ENCODE measurements around the gene GAK. TPM values are rescaled to one million over a fixed set of nuclear protein-coding genes. Genes with fewer than 3 reads are reported as not detected.

Gene GAK
- total RNA-seq, 1 donor from 2014 or later = 86.9 TPM

GRCh38 chr4:857461-857860 lies 74.7 kb downstream of the GAK start:
- Mint-ChIP-seq H3K4me3 (ENCODE audit: unreplicated experiment) (no peak overlapping the region), H3K36me3 (ENCODE audit: low read depth, unreplicated experiment) (peaks cover 46% of the 10 kb centered on the region), H3K27ac (ENCODE audit: unreplicated experiment) (no peak overlapping the region), H3K9me3 (ENCODE audit: unreplicated experiment) (peaks cover 3% of the 10 kb centered on the region), H3K27me3 (ENCODE audit: low read depth, unreplicated experiment) (no peaks in the 10 kb centered on the region), H3K4me1 (ENCODE audit: low read depth, unreplicated experiment) (no peaks in the 10 kb centered on the region)
- TF ChIP-seq CTCF (IDR thresholded peaks at IDR 0.05; ENCODE audit: insufficient read depth, low read depth, low read length) = no peak
- TF ChIP-seq EZH2 (IDR thresholded peaks at IDR 0.05; ENCODE audit: insufficient read depth, low read length) = no peak
- Histone ChIP-seq H3K4me2 (ENCODE audit: low read length) (no peak overlapping the region), H3K9me3 (ENCODE audit: insufficient read depth, low read depth, low read length) (no peaks in the 10 kb centered on the region), H3K27me3 (ENCODE audit: insufficient read depth, low read length) (no peaks in the 10 kb centered on the region), H3K4me3 (ENCODE audit: insufficient read depth, low read depth, low read length) (no peak overlapping the region), H3K4me1 (ENCODE audit: insufficient read depth, low read length) (no peaks in the 10 kb centered on the region), H3K79me2 (ENCODE audit: insufficient read depth, low read length) (no peaks in the 10 kb centered on the region), H2AFZ (ENCODE audit: low read depth, low read length) (no peak overlapping the region), H3K9ac (ENCODE audit: low read length) (no peak overlapping the region), H3K27ac (ENCODE audit: low read depth, low read length) (no peak overlapping the region), H4K20me1 (ENCODE audit: insufficient read depth, low read length) (peaks cover 12% of the 10 kb centered on the region), H3K36me3 (ENCODE audit: insufficient read depth, low read length) (peaks cover 14% of the 10 kb centered on the region)
- no peak for FAIRE-seq
- DNase-seq (ENCODE audit: low read depth) = no peak

GRCh38 chr4:856225-856901 lies 75.8 kb downstream of the GAK start:
- Histone ChIP-seq H3K4me1 (ENCODE audit: insufficient read depth, low read length) (no peaks in the 10 kb centered on the region), H3K9ac (ENCODE audit: low read length) (no peak overlapping the region), H3K9me3 (ENCODE audit: insufficient read depth, low read depth, low read length) (no peaks in the 10 kb centered on the region), H3K36me3 (ENCODE audit: insufficient read depth, low read length) (peaks cover 14% of the 10 kb centered on the region), H3K4me2 (ENCODE audit: low read length) (no peak overlapping the region), H3K27ac (ENCODE audit: low read depth, low read length) (no peak overlapping the region), H3K27me3 (ENCODE audit: insufficient read depth, low read length) (no peaks in the 10 kb centered on the region), H3K4me3 (ENCODE audit: insufficient read depth, low read depth, low read length) (no peak overlapping the region), H2AFZ (ENCODE audit: low read depth, low read length) (no peak overlapping the region), H3K79me2 (ENCODE audit: insufficient read depth, low read length) (no peaks in the 10 kb centered on the region), H4K20me1 (ENCODE audit: insufficient read depth, low read length) (peaks cover 12% of the 10 kb centered on the region)
- TF ChIP-seq CTCF (IDR thresholded peaks at IDR 0.05; ENCODE audit: insufficient read depth, low read depth, low read length) = no peak
- peaks cover 3% of the 10 kb centered on the region for H3K9me3 Mint-ChIP-seq (ENCODE audit: unreplicated experiment)
- DNase-seq (ENCODE audit: low read depth) = no peak
- H3K4me3 Mint-ChIP-seq (ENCODE audit: unreplicated experiment) = no peak overlapping the region
- FAIRE-seq = no peak
- H3K4me1 Mint-ChIP-seq (ENCODE audit: low read depth, unreplicated experiment) = no peaks in the 10 kb centered on the region
- H3K27ac Mint-ChIP-seq (ENCODE audit: unreplicated experiment) = no peak overlapping the region
- H3K36me3 Mint-ChIP-seq (ENCODE audit: low read depth, unreplicated experiment) = peaks cover 38% of the 10 kb centered on the region
- H3K27me3 Mint-ChIP-seq (ENCODE audit: low read depth, unreplicated experiment) = no peaks in the 10 kb centered on the region

DNA sequence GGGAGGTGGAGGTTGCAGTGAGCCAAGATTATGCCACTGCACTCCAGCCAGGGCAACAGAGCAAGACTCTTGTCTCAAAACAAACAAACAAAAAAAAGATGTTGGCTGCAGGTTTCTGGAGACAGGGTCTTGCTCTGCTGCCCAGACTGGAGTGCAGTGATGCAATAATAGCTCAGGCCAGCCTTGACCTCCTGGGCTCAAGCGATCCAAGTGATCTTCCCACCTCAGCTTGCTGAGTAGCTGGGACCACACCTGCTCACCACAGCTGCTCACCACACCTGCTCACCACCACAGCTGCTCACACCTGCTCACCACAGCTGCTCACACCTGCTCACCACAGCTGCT lies 76.3 kb downstream of the GAK start:
- Histone ChIP-seq H3K4me3 (ENCODE audit: insufficient read depth, low read depth, low read length) (no peak overlapping the region), H2AFZ (ENCODE audit: low read depth, low read length) (no peak overlapping the region), H3K9me3 (ENCODE audit: insufficient read depth, low read depth, low read length) (no peaks in the 10 kb centered on the region), H4K20me1 (ENCODE audit: insufficient read depth, low read length) (peaks cover 10% of the 10 kb centered on the region), H3K27me3 (ENCODE audit: insufficient read depth, low read length) (no peaks in the 10 kb centered on the region), H3K4me2 (ENCODE audit: low read length) (no peak overlapping the region), H3K79me2 (ENCODE audit: insufficient read depth, low read length) (no peaks in the 10 kb centered on the region), H3K9ac (ENCODE audit: low read length) (no peak overlapping the region), H3K27ac (ENCODE audit: low read depth, low read length) (no peak overlapping the region), H3K36me3 (ENCODE audit: insufficient read depth, low read length) (peaks cover 14% of the 10 kb centered on the region), H3K4me1 (ENCODE audit: insufficient read depth, low read length) (no peaks in the 10 kb centered on the region)
- H3K4me1 Mint-ChIP-seq (ENCODE audit: low read depth, unreplicated experiment) = no peaks in the 10 kb centered on the region
- no peaks in the 10 kb centered on the region for H3K27me3 Mint-ChIP-seq (ENCODE audit: low read depth, unreplicated experiment)
- H3K27ac Mint-ChIP-seq (ENCODE audit: unreplicated experiment) = no peak overlapping the region
- peaks cover 3% of the 10 kb centered on the region for H3K9me3 Mint-ChIP-seq (ENCODE audit: unreplicated experiment)
- peaks cover 39% of the 10 kb centered on the region for H3K36me3 Mint-ChIP-seq (ENCODE audit: low read depth, unreplicated experiment)
- no peak overlapping the region for H3K4me3 Mint-ChIP-seq (ENCODE audit: unreplicated experiment)
- TF ChIP-seq CTCF (IDR thresholded peaks at IDR 0.05; ENCODE audit: insufficient read depth, low read depth, low read length) (no peak), EZH2 (IDR thresholded peaks at IDR 0.05; ENCODE audit: insufficient read depth, low read length) (no peak)
- no peak for DNase-seq (ENCODE audit: low read depth)
- no peak for FAIRE-seq

All from astrocyte (in vitro differentiated cells and primary cell).